ENCODE data around the gene VPS33A.

Gene VPS33A

GRCh38 chr12:122199484-122200355, 66.6 kb downstream of the VPS33A start:
- 92 to 93% methylated on average over 29 of the region's 29 CpGs for WGBS, 2 experiments
- H3K4me3 ChIP-seq (ENCODE audit: insufficient read depth, low read depth, low read length): no peak overlapping the region

GRCh38 chr12:122197612-122197966, 68.7 kb downstream of the VPS33A start:
- WGBS, 2 experiments: no CpG with 5 or more reads among the region's 1 CpG
- no peak overlapping the region for H3K4me3 ChIP-seq (ENCODE audit: insufficient read depth, low read depth, low read length)

More at GRCh38 chr12:122199484-122200355, 66.6 kb downstream of the VPS33A start:
- no peak overlapping the region for H3K27ac ChIP-seq (ENCODE audit: insufficient read depth, low read depth, low read length, poor library complexity, severe bottlenecking)
- no peaks in the 10 kb centered on the region for H3K36me3 ChIP-seq (ENCODE audit: control insufficient read depth, insufficient read depth, low read length)
- no peaks in the 10 kb centered on the region for H3K9me3 ChIP-seq (ENCODE audit: control insufficient read depth, low read length)
- H3K27me3 ChIP-seq (ENCODE audit: control insufficient read depth, insufficient read depth, low read length, poor library complexity, severe bottlenecking): peaks cover 46% of the 10 kb centered on the region
- no peaks in the 10 kb centered on the region for H3K4me1 ChIP-seq (ENCODE audit: control insufficient read depth, insufficient read depth, low read length)

GRCh38 chr12:122195405-122195804, 70.9 kb downstream of the VPS33A start:
- H3K9me3 ChIP-seq (ENCODE audit: control insufficient read depth, low read length): no peaks in the 10 kb centered on the region
- no peak overlapping the region for H3K4me3 ChIP-seq (ENCODE audit: insufficient read depth, low read depth, low read length)
- H3K36me3 ChIP-seq (ENCODE audit: control insufficient read depth, insufficient read depth, low read length): no peaks in the 10 kb centered on the region
- no peak overlapping the region for H3K27ac ChIP-seq (ENCODE audit: insufficient read depth, low read depth, low read length, poor library complexity, severe bottlenecking)
- no peaks in the 10 kb centered on the region for H3K4me1 ChIP-seq (ENCODE audit: control insufficient read depth, insufficient read depth, low read length)
- 89 to 92% methylated on average over 4 of the region's 4 CpGs for WGBS, 2 experiments
- H3K27me3 ChIP-seq (ENCODE audit: control insufficient read depth, insufficient read depth, low read length, poor library complexity, severe bottlenecking): peaks cover 4% of the 10 kb centered on the region

More at GRCh38 chr12:122197612-122197966, 68.7 kb downstream of the VPS33A start:
- Histone ChIP-seq H3K27me3 (ENCODE audit: control insufficient read depth, insufficient read depth, low read length, poor library complexity, severe bottlenecking) (peaks cover 25% of the 10 kb centered on the region), H3K27ac (ENCODE audit: insufficient read depth, low read depth, low read length, poor library complexity, severe bottlenecking) (no peak overlapping the region), H3K9me3 (ENCODE audit: control insufficient read depth, low read length) (no peaks in the 10 kb centered on the region), H3K4me1 (ENCODE audit: control insufficient read depth, insufficient read depth, low read length) (no peaks in the 10 kb centered on the region), H3K36me3 (ENCODE audit: control insufficient read depth, insufficient read depth, low read length) (no peaks in the 10 kb centered on the region)

DNA sequence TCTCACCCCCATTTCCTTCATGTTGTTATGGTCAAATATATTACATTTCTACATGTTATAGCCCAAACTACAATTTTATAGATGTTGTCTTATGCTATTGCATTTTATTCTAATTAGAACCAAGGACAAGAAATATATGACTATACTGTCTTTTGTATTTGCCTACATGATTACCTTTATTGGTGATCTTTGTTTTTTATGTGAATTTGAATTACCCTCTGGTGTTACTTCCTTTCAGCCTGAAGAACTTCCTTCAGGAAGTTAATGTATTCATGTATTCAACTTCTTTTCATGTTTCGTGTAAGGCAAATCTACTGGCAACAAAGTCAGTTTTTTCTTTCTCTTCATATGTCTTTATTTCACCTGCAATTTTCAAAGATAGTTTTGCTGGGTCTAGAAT, 71.5 kb downstream of the VPS33A start:
- no peaks in the 10 kb centered on the region for H3K27me3 ChIP-seq (ENCODE audit: control insufficient read depth, insufficient read depth, low read length, poor library complexity, severe bottlenecking)
- no peaks in the 10 kb centered on the region for H3K4me1 ChIP-seq (ENCODE audit: control insufficient read depth, insufficient read depth, low read length)
- no peak overlapping the region for H3K27ac ChIP-seq (ENCODE audit: insufficient read depth, low read depth, low read length, poor library complexity, severe bottlenecking)
- H3K36me3 ChIP-seq (ENCODE audit: control insufficient read depth, insufficient read depth, low read length): no peaks in the 10 kb centered on the region
- 91 to 100% methylated on average over 1 of the region's 1 CpG for WGBS, 2 experiments
- no peak overlapping the region for H3K4me3 ChIP-seq (ENCODE audit: insufficient read depth, low read depth, low read length)
- no peaks in the 10 kb centered on the region for H3K9me3 ChIP-seq (ENCODE audit: control insufficient read depth, low read length)

GRCh38 chr12:122192441-122192840, 73.9 kb downstream of the VPS33A start:
- Histone ChIP-seq H3K4me3 (ENCODE audit: insufficient read depth, low read depth, low read length) (no peak overlapping the region), H3K27me3 (ENCODE audit: control insufficient read depth, insufficient read depth, low read length, poor library complexity, severe bottlenecking) (no peaks in the 10 kb centered on the region), H3K36me3 (ENCODE audit: control insufficient read depth, insufficient read depth, low read length) (no peaks in the 10 kb centered on the region), H3K4me1 (ENCODE audit: control insufficient read depth, insufficient read depth, low read length) (no peaks in the 10 kb centered on the region), H3K9me3 (ENCODE audit: control insufficient read depth, low read length) (no peaks in the 10 kb centered on the region), H3K27ac (ENCODE audit: insufficient read depth, low read depth, low read length, poor library complexity, severe bottlenecking) (no peak overlapping the region)
- WGBS, 2 experiments: 94% methylated on average over 11 of the region's 11 CpGs

DNA sequence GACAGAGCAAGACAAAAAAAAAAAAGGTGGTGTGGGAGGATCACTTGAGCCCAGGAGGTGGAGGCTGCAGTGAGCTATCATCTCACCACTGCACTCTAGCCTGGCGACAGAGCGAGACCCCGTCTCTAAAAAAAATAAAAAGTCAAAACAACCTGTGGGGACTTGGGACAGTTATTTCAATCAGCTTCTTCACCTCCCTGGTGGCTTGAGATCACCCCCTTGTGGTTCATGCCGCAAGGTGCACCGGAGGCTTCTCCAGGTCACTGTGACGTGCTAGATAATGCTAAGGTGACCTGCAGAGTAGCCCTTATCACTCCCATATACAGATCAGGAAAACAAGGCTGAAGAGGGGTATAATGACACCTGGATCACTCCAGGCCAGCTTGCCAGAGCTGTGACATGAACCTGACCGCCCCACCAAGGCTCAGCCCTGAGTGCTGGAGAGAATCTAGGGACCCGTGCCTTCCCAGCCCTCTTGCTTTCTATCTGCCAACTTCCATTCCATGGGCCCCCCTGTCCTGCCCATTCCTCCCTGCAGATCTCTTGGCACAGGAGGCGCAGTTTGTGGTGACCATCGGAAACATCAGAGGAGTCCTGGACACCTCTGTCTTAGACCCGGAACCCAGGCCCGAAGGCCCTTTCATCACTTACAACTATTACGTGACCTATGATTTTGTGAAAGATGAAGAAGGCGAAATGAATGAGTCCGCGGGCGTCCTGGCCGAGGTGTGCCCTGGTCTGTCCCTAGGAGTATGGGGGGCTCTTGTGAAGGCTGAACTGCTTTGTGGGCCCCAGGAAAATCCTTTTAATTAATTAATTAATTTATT, 75.2 kb downstream of the VPS33A start:
- Histone ChIP-seq H3K27ac (ENCODE audit: insufficient read depth, low read depth, low read length, poor library complexity, severe bottlenecking) (no peak overlapping the region), H3K4me1 (ENCODE audit: control insufficient read depth, insufficient read depth, low read length) (no peaks in the 10 kb centered on the region), H3K27me3 (ENCODE audit: control insufficient read depth, insufficient read depth, low read length, poor library complexity, severe bottlenecking) (no peaks in the 10 kb centered on the region), H3K4me3 (ENCODE audit: insufficient read depth, low read depth, low read length) (no peak overlapping the region), H3K9me3 (ENCODE audit: control insufficient read depth, low read length) (no peaks in the 10 kb centered on the region), H3K36me3 (ENCODE audit: control insufficient read depth, insufficient read depth, low read length) (no peaks in the 10 kb centered on the region)
- 68 to 69% methylated on average over 18 of the region's 18 CpGs for WGBS, 2 experiments

- no peaks in the 10 kb centered on the region for H3K27me3 ChIP-seq (ENCODE audit: control insufficient read depth, insufficient read depth, low read length, poor library complexity, severe bottlenecking)
- H3K4me3 ChIP-seq (ENCODE audit: insufficient read depth, low read depth, low read length): no peak overlapping the region
- no peaks in the 10 kb centered on the region for H3K9me3 ChIP-seq (ENCODE audit: control insufficient read depth, low read length)
- WGBS, 2 experiments: 94% methylated on average over 34 of the region's 34 CpGs
- no peaks in the 10 kb centered on the region for H3K36me3 ChIP-seq (ENCODE audit: control insufficient read depth, insufficient read depth, low read length)
- H3K4me1 ChIP-seq (ENCODE audit: control insufficient read depth, insufficient read depth, low read length): no peaks in the 10 kb centered on the region
- H3K27ac ChIP-seq (ENCODE audit: insufficient read depth, low read depth, low read length, poor library complexity, severe bottlenecking): no peak overlapping the region
Measured at GRCh38 chr12:122189626-122190475, 76.4 kb downstream of the VPS33A start.

DNA sequence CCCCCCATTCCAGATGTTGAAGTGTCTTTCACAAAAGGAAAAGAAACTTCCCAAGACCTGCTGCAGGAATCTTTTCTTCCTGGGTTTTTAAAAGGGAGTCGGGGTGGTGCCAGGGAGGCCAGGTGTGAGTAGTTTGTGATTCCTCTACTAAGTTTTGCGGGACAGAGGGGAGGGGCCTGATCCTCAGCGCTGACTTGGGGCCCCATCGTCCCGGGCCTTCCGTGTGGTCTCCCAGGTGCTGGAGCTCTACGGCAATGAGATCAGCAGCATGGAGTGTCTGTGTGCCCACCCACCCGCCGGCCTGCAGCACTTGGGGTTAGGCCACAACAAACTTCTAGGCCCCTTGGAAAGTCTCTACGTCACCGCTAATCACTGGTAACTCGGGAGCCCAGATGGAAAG, 78.8 kb downstream of the VPS33A start:
- H3K9me3 ChIP-seq (ENCODE audit: control insufficient read depth, low read length): no peaks in the 10 kb centered on the region
- no peaks in the 10 kb centered on the region for H3K4me1 ChIP-seq (ENCODE audit: control insufficient read depth, insufficient read depth, low read length)
- peaks cover 23% of the 10 kb centered on the region for H3K27me3 ChIP-seq (ENCODE audit: control insufficient read depth, insufficient read depth, low read length, poor library complexity, severe bottlenecking)
- no peak overlapping the region for H3K27ac ChIP-seq (ENCODE audit: insufficient read depth, low read depth, low read length, poor library complexity, severe bottlenecking)
- no peaks in the 10 kb centered on the region for H3K36me3 ChIP-seq (ENCODE audit: control insufficient read depth, insufficient read depth, low read length)
- no peak overlapping the region for H3K4me3 ChIP-seq (ENCODE audit: insufficient read depth, low read depth, low read length)
- WGBS, 2 experiments: 81 to 86% methylated on average over 12 of the region's 12 CpGs

GRCh38 chr12:122185494-122186082, 80.7 kb downstream of the VPS33A start:
- 90 to 94% methylated on average over 10 of the region's 10 CpGs for WGBS, 2 experiments
- H3K36me3 ChIP-seq (ENCODE audit: control insufficient read depth, insufficient read depth, low read length): no peaks in the 10 kb centered on the region

More at GRCh38 chr12:122185494-122186082, 80.7 kb downstream of the VPS33A start:
- peaks cover 24% of the 10 kb centered on the region for H3K27me3 ChIP-seq (ENCODE audit: control insufficient read depth, insufficient read depth, low read length, poor library complexity, severe bottlenecking)
- H3K4me1 ChIP-seq (ENCODE audit: control insufficient read depth, insufficient read depth, low read length): no peaks in the 10 kb centered on the region
- H3K4me3 ChIP-seq (ENCODE audit: insufficient read depth, low read depth, low read length): no peak overlapping the region
- H3K9me3 ChIP-seq (ENCODE audit: control insufficient read depth, low read length): no peaks in the 10 kb centered on the region
- no peak overlapping the region for H3K27ac ChIP-seq (ENCODE audit: insufficient read depth, low read depth, low read length, poor library complexity, severe bottlenecking)

Measured in ectodermal cell (in vitro differentiated cells).